ENCODE measurements around the gene AGPAT2. TPM values are rescaled to one million over a fixed set of nuclear protein-coding genes. Genes with fewer than 3 reads are reported as not detected.

Gene AGPAT2
- total RNA-seq, 4 donors from 2014 or later, result 19.0 to 77.4 (median 36.0) TPM

- TF ChIP-seq POLR2A (IDR thresholded peaks at IDR 0.05), result no peak
- TF ChIP-seq CTCF (IDR thresholded peaks at IDR 0.05 in 4 of 5, conservative IDR thresholded peaks at IDR 0.05 in 1 of 5), result no peak
- Histone ChIP-seq H3K4me3 (no peak overlapping the region), H3K27ac (peak overlapping the region in 1 of 4 donors; percentile 1), H3K9me3 (no peaks in the 10 kb centered on the region), H3K36me3 (peaks cover 0 to 4% of the 10 kb centered on the region in 2 donors), H3K27me3 (peaks cover 0 to 4% (median 3%) of the 10 kb centered on the region in 3 donors), H3K4me1 (peaks cover 0 to under 1% of the 10 kb centered on the region in 2 donors)
- intact Hi-C loops (cut with DNase I; ENCODE audit: low total_unique reads), result no loop called here
- ATAC-seq, result no peak
- no peak for DNase-seq
- in situ Hi-C loops (cut with MboI; ENCODE audit: low sequenced_read_pairs in 4 of 4), result no loop called here
These were observed 13.9 kb downstream of the AGPAT2 start for GRCh38 chr9:136673088-136673974.

GRCh38 chr9:136672431-136673087, 14.7 kb downstream of the AGPAT2 start:
- DNase-seq, result no peak
- TF ChIP-seq POLR2A (IDR thresholded peaks at IDR 0.05) (no peak), CTCF (IDR thresholded peaks at IDR 0.05 in 4 of 5, conservative IDR thresholded peaks at IDR 0.05 in 1 of 5) (no peak)
- H3K9me3 ChIP-seq, result no peaks in the 10 kb centered on the region
- no peaks in the 10 kb centered on the region for H3K4me1 ChIP-seq
- H3K4me3 ChIP-seq, result no peak overlapping the region
- in situ Hi-C loops (cut with MboI; ENCODE audit: low sequenced_read_pairs in 4 of 4) (no loop called here), intact Hi-C loops (cut with DNase I; ENCODE audit: low total_unique reads) (no loop called here)
- no peak for ATAC-seq
- H3K27ac ChIP-seq, result peak overlapping the region in 1 of 4 donors; percentile 23
- peaks cover 0 to 4% of the 10 kb centered on the region in 2 donors for H3K36me3 ChIP-seq
- H3K27me3 ChIP-seq, result peaks cover 0 to 4% (median 3%) of the 10 kb centered on the region in 3 donors

GRCh38 chr9:136671646-136672430, 15.4 kb downstream of the AGPAT2 start:
- Histone ChIP-seq H3K27ac (peak overlapping the region in 2 of 4 donors; percentile 9 to 23), H3K36me3 (peaks cover 0 to 4% of the 10 kb centered on the region in 2 donors)
- in situ Hi-C loops (cut with MboI; ENCODE audit: low sequenced_read_pairs in 4 of 4), result no loop called here

More at GRCh38 chr9:136671646-136672430, 15.4 kb downstream of the AGPAT2 start:
- no peak overlapping the region for H3K4me3 ChIP-seq
- no peaks in the 10 kb centered on the region for H3K9me3 ChIP-seq
- intact Hi-C loops (cut with DNase I; ENCODE audit: low total_unique reads), result loop anchor here (1.0 kb wide), 1 partner anchor 23 kb away; no protein-coding TSS in a partner anchor
- H3K4me1 ChIP-seq, result peaks cover 0 to 6% of the 10 kb centered on the region in 2 donors
- peaks cover 0 to 4% (median 4%) of the 10 kb centered on the region in 3 donors for H3K27me3 ChIP-seq
- DNase-seq, result no peak
- ATAC-seq, result no peak
- TF ChIP-seq POLR2A (IDR thresholded peaks at IDR 0.05), result no peak
- peak; percentile 38 to 87 (median 76) for TF ChIP-seq CTCF (IDR thresholded peaks at IDR 0.05 in 4 of 5, conservative IDR thresholded peaks at IDR 0.05 in 1 of 5)
